ENCODE results near the gene NFIC.

GRCh38 chr19:3412066-3412465 is 45.7 kb downstream of the NFIC start:
- TF ChIP-seq CTCF (IDR thresholded peaks at IDR 0.05) (no peak), POLR2AphosphoS5 (IDR thresholded peaks at IDR 0.05) (no peak), POLR2A (IDR thresholded peaks at IDR 0.05) (no peak), EP300 (IDR thresholded peaks at IDR 0.05) (no peak)

Data from gastroesophageal sphincter (tissue), 3 donors.